GM18858 (cell line): ENCODE results near the gene LRRC58.
"Not testable (repeated sequence)": the region's sequence is repeated elsewhere in the genome, so short reads cannot be mapped to it uniquely, and the experiment has no call there.

Experiments used
- ATAC-seq: cut with Tn5 transposase; IDR thresholded peaks from one replicate; pipeline ENCODE4 v1.9.1; 2021; ENCODE audit not compliant: unreplicated experiment

The LRRC58 gene

DNA sequence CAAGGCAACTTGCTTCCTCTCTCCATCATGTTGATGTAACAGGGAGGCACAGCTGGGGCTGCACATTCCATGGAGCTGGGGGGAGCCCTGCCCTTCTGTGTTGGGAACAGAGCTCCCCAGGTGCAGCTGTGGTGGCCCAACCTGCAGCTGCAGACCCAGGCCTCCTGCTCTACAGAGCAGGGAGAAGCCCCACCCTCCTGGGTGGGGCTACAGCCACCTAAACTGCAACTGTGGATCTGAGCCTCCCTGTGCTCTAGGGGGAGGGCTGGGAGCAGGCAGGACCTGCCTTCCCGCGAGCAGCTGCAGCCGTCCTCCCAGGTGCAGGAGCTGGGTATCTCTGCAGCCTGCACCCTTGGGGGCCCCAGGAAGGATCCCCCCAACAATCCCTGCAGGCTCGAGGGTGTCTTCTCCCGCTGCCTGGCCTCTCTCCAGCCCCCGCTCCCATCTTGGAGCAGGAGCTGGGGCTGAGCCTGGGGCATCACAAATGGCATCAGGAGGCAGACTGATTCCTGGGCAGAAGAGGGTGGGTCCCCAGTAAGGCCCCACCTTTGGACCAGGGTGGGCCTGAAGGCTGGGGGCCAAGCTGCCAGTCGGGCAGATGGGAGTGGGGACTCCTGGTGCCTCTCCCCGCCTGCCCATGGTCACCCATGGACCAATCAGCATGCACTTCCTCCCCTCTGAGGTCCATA lies 7.4 kb downstream of the LRRC58 start:
- ATAC-seq: no peak

DNA sequence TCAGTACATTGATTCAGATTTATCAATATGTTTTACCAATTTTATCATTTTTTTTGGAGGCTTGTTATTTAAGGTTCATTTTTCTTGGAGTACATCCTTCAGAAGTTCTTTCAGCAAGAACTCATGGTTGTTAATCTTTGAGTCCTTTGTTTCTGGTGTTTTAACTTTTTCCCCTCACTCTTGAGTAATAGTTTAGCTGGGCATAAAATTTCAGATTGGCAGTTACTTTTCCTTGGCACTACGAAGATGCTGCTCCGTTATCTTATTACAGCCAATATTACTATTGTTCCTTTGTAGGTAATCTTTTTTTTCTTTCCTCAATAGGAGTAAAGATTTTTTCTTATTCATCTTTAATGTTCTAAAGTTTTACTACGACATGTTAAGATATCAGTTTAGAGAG lies 9.8 kb downstream of the LRRC58 start:
- no peak for ATAC-seq

DNA sequence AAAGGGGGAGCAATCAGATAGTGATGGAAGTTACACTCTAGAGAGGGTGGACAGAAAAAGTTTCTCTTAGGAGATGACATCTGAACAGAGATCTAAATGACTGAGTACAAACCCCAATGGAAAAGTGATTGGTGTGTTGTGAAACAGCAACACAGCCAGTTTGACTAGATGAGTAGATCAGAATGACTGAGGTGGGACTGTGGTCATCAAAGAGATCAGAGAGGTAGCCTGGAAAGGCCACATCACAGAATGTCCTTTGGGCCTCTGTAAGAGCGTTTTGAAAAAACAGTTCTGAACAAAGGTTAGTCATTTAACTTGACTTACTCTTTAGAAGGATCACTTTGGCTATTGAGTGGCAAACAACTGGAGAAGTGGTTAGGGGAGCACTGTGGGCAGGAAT lies 10.6 kb downstream of the LRRC58 start:
- no peak for ATAC-seq

DNA sequence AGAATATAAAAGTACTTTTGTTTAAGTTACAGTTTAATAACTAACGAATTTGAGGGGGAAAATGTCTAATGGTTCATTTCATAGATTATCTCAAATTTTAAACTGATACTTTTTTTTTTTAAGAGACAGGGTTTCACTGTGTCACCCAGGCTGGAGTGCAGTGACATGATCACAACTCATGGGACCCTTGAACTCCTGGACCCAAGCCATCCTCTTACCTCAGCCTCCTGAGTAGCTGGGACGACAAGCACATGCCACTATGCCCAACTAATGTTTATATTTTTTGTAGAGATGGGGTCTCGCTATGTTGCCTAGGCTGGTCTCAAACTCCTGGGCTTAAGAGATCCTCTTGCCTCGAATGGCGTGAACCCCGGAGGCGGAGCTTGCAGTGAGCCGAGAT lies 16.5 kb downstream of the LRRC58 start:
- ATAC-seq: no peak

DNA sequence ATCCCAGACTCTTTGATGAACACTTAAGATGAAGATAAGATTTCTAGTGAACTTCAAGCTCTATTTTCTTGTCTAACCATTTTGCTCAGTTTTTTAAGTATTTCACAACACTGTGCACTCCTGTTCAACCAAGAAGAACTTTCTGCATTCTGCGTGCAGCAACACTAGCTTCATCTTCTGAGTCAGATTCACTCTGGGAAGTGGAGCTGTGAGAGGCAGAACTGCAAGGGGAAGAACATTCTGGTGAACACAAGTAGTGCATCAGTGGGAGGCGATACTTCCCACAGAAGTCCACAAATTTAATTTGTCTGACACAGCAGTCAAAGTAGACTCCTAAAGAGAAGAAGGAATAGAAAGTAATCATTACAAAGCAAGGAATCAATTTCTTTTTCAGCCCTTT lies 18.1 kb downstream of the LRRC58 start:
- no peak for ATAC-seq

DNA sequence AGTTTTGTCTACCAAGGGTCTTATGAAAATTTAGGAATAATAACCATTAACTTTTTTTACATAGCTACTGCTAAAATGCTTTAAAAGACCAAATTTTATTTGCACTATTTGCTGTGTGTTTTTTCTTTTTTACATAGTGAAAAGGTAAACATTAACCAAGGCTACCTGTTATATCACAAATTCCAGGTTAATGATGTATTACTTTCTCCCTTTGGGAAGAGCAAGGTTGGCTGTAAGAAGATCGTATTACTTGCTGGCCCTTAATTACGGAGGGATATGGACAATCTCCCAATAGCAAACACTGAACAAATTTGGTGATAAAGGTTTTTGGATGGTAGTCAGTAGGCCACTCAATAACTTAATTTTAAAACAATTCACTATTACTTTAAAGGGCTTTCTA lies 22.4 kb downstream of the LRRC58 start:
- ATAC-seq: no peak

DNA sequence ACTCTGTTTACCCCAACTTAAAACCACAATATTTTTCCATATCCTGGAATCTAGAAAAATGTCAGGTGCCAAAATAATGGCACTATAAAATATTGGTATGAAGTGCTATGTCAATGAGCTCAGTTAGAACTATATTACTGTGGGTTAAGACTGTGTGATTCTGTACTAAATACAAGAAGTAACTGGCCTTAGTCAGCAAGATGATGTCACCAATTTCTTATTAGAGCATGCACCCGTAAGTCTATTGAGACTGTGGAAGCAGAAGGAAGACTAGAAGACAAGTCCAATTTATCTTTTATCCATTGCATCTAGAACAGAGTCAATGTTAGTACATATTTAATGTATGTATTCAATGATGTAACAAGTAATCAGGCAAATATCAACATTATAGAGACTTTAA lies 25.0 kb downstream of the LRRC58 start:
- ATAC-seq: no peak

DNA sequence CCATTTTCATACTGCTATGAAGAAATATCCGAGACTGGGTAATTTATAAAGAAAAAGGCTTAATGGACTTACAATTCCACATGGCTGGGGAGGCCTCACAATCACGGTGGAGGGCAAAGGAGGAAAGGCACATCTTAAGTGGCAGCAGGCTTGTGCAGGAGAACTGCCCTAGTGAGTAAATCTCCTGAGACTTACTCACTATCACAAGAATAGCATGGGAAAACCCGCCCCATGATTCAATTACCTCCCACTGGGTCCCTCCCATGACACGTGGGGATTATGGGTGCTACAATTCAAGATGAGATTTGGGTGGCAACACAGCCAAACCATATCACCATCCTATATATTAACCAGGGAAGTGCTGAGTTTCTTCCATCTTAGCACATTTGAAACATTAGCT lies 25.4 kb downstream of the LRRC58 start:
- ATAC-seq: not testable (repeated sequence)

DNA sequence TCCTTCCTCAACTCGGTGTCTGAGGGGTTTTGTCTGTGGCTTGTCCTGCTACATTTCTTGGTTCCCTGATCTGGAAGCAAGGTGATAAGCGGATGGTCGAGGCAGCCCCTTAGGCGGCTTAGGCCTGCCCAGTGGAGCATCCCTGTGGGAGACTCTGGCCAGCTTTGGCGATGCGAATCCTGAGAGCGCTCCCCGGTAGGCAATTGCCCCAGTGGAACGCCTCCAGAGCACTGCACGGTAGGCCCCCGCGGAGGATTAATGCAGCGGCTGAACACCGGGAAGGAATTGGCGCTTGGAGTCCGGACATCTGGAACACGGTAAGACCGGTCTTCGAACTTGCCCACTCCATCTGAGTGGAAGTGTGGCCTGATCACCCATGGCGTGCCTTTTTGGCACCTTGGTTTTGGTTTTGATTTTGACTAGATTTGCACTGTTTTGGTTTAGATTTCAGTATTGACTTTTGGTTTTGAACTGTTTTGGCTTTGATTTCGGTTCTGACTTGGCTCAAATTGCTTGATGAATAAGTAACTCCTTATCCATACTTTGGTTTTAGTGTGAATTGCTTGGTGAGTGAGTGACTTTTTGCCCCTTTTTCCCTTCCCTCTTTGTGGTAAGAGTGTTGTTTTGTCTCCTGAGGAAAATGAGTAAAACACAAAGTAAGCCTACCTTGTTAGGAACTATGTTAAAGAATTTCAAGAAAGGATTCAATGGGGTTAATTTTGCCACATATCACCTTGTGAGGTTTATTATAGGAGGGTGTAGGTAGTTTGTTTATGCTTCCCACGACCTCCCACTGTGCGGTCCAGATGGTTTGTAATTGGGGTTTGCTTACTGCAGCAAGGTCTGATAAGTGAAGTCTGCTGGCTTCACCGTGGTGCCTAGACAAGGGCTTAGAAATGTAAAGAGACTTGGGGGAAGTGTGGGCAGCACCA lies 37.0 kb downstream of the LRRC58 start:
- ATAC-seq: no peak

DNA sequence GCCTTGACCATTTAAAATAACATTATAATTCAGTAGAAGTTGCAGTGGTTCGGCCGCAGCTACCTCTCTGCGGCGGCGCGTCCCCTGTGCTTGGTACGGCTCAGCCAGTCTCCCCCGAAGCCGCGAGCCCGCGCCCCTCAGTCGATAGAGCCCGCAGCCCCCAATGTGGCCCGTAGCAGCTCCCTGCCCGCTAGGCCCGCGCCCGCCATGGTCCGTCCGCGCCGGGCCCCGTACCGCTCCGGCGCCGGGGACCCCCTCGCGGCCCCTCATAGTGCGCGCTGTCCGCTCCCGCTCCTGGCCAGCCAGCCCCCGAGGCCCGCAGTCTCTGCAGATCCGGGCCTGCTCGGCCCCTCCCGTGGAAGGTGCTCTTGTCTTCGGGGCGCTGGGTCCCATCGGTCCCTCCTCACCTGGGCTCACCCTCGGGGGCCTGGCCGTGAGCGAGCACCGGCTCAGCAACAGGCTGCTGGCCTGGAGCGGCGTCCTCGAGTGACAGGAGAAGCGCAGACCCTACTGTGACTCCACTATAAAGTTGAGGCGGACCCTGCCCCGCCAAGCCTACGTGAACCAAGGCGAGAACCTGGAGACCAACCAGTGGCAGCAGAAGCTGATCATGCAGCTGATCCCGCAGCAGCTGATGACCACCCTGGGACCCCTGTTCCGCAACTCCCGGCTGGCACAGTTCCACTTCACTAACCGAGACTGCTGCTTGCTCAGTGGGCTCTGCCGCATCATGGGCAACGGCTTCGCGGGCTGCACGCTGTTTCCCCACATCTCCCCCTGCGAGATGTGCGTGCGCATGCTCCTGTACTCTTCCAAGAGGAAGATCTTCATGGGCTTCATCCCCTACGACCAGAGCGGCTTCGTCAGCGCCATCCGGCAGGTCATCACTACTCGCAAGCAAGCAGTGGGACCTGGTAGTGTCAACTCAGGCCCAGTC lies 42.4 kb downstream of the LRRC58 start:
- no peak for ATAC-seq

DNA sequence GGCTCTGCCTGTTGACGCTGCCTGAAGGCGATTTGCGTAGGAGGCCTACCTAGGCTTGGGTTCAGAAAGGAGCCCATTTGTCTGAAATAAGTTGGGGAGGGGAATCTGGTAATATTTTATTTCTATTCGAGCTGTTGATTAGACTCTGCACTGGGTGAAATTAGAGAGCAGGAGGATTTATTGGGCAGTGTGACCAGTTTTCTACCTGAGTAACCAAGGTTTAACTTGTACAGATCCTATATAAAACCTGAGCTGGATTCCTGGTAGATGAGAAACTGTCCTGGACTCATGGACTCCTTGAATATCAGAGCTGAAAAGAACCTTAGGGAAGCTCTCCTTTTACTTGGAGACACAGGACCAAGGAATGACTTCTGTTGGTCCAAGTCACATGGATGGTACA lies 44.5 kb downstream of the LRRC58 start:
- no peak for ATAC-seq

DNA sequence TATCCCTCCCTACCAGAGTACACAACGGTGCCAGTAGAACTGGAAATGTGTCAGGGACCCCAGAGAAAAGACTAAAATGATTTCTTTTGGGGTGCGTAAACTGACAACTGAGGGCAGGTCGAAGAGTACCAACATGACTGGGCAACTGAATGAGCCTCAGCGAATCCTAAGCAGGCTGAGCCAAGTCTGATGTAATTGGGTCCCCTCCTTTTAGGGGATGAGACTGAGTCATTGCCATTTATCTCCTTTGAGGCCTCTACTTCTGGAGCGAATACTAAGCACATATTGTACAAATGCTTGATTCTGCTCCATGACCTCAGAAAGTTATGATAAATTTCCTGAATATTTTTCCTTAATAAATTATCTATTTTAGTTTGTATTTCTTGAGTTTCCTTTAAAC lies 46.8 kb downstream of the LRRC58 start:
- ATAC-seq: no peak

DNA sequence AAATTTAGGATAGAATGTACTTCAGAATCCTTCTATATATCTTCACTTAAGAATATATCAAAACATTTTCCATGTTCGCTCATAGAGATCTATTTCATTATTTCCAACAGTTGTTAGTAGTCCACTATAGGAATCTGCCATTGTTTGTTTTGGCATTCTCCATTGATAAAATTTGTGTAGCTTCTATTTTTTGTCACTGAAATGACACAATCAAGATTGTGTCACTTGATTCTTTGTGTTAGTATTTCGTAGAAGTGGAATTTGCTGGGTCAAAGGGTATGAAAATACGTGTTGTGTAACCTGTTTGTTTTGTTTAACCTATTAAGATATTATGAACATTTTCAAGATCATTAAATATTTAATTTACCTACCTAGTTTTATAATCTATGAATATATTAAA lies 48.2 kb downstream of the LRRC58 start:
- no peak for ATAC-seq

DNA sequence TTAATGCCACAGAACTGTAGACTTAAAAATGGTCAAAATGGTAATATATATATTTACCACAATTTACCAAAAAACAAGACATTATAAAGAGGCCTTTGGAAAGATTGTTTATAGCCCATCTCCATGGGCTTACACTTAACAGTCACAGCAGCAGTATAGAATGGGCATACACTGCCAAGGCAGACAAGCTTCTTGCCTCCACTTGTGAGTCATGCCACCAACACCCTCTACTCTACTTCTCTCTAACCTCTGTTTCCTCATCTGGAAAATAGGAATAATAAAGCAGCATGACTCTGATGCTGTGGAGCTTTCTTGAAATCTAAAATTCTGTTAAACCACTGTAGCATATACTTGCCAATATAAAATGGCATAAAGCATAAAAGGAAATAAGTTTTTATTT lies 49.8 kb downstream of the LRRC58 start:
- no peak for ATAC-seq

DNA sequence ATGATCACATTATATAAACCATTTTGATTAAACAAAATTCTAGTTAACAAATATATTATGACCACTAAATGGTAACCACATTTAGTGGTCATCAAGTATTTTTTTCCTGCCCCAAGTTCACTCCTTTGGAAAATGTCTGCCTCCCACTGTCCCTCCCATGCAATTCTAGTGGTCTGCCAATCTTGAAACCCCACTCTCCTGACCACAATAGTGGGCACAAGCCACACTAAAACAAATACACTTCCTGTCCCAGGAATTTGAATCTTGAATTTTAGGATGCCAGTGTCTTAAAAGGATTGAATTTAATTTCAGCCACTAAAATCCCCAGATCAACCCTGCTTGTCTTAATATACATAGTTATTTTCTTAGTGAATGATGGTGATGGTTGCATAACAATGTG lies 50.2 kb downstream of the LRRC58 start:
- ATAC-seq: no peak

DNA sequence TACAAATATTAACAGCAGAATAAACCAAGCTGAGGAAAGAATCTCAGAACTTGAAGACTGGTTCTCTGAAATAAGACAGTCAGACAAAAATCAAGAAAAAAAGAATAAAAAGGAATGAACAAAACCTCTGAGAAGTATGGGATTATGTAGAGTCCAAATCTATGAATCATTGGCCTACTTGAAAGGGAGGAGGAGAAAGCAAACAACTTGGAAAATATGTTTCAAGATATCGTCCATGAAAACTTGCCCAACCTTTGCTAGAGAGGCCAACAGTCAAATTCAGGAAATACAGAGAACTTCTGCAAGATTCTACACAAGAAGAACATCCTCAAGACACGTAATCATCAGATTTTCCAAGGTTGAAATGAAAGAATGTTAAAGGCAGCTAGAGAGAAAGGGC lies 57.6 kb downstream of the LRRC58 start:
- ATAC-seq: not testable (repeated sequence)

DNA sequence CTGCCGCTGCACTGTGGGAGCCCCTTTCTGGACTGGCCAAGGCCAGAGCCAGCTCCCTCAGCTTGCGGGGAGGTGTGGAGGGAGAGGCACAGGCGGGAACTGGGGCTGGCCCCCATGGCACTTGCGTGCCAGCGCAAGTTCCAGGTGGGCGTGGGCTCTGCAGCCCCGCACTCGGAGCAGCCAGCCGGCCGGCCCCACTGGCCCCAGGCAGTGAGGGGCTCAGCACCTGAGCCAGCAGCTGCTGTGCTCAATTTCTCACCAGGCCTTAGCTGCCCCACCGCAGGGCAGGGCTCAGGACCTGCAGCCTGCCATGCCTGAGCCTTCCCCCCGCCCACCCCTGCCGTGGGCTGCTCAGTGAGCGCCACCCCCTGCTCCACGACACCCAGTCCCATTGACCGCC lies 59.5 kb downstream of the LRRC58 start:
- ATAC-seq: no peak

DNA sequence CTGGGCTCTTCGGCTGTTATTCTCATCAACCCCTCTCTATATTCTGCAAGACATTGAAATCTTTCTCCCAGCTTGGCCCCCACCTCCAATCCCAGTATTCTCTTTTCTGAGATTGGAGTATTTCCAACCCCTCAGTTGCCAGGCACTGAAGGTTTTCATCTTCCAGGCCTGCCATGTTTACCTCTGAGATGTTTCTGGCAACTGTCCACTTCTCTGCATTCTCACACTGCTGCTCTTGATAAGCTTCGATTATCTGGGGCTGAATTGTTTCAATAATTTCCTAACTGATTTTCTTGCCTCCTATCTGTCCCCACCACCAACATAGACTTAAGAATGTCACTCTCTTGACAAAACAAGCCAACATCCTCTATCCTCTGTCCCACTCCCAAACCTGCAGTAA lies 62.7 kb downstream of the LRRC58 start:
- ATAC-seq: no peak

DNA sequence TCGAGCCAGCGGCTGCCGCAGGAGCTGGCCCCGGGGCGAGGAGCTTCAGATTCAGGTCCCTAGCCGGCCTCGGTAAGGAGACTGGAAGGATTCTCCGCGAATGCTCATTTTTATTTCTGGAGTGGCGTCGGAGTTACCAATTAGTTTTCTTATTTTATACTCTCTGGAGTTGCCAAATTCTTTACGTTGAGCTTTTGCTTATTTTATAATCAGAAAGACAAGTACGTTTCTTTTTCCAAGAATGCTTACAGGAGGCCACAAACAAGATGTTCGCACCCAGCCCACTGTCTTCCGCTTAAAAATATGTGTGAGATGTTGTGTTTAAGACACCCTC lies 63.7 kb downstream of the LRRC58 start:
- no peak for ATAC-seq

DNA sequence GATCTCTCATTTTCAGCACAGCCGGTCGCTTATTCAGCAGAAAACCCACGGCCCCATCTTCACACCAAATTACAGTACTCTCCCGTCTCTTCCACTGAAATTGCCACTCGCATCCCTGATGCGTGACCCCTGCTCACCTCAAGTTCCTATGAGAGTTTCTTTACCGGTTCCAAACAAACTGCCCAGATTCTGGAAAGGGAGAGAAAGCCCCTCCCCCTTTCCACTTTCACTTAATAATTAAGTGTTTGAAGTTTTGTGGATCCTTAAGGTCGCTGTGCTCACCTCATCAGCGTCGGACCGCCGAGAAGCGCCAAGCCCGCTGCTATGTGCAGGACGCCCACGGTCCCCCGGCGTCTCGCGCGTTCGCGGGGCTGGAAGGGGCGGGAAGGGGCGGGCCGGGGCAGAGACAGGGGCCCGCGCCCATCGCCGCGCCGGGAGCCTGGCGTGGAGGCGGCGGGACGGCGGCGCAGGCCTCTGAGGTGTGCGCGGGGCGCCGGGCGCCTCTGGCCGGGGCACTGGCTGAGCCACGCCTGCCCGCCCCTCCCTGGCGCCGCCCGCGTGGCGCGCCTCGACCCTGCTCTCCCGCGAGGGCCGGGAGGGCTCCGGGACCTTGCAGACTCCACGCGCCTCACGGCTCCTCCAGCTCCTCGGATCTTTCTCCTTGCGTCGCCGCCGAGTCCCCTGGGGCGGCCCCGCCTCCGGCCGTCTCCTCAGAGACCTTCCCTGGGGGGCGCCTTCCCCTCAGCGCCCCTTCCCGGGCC lies 64.2 kb downstream of the LRRC58 start, which contains the start of gene GPR156:
GPR156 (minus strand) TSS at position 476 of the 761 bp plus-strand sequence. CDS start 41,124 bp downstream, outside the sequence.
- no peak for ATAC-seq

DNA sequence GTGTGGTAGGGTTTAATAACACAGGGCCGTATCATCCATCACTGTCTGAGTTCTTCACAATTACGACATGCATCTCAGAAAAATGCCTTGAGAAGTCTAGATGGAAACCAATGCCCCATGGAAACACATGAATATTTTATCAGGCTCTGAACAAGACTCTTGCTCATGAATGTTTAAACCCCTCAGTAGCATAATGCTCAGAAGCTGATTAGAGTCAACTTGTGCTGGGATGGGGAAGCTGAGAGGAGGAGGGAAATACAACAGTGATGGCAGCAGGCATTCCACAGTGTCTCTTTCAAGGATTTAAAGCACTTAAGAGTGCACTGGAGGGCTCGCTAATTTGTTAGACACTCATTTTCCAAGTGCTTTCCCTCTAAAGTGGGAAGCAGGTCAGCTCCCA lies 67.9 kb downstream of the LRRC58 start:
- ATAC-seq: no peak
